ENCODE results near the gene POU4F2. TPM values are rescaled to one million over a fixed set of nuclear protein-coding genes. Genes with fewer than 3 reads are reported as not detected.

Gene POU4F2
- total RNA-seq, 1 donor from 2014 or later = not detected

Other genes with a start within 250 kb of the POU4F2 start
- 23.3 and 26.5 TPM in 2 replicates for gene SLC10A7, start 117.0 kb upstream of the POU4F2 start, total RNA-seq

All from activated T-helper 1 cell treated with anti-CD3 and anti-CD28 coated beads, Interleukin-12 subunit alpha, Interleukin-12 subunit beta, Interleukin-2, Interleukin-4 antibody, amounts not matched to agents 30 ng/mL and 10 ng/mL and 1 ng/mL, durations not matched to agents 14 hours and 24 hours and 36 hours (primary cell).